Esophagus mucosa (tissue), 1 donor: ENCODE data around the gene HES7. TPM values are rescaled to one million over a fixed set of nuclear protein-coding genes. Genes with fewer than 3 reads are reported as not detected.
"Not testable (repeated sequence)": the region's sequence is repeated elsewhere in the genome, so short reads cannot be mapped to it uniquely, and the experiment has no call there.

Source experiments
- ATAC-seq: fragments of 200-7000 bp; cut with Tn5 transposase; one replicate; pipeline ENCODE4 v1.9.1; 2020
- total RNA-seq: library from RNA; stranded (reverse); gene quantifications from one replicate; pipeline ENCODE4 v1.2.4, GENCODE V29; 2023
- donor health status: DM: yes; HTN: yes; CAD: no.

HES7 gene
- 0.40 TPM for total RNA-seq

GRCh38 chr17:8123695-8124349 lies at the start of gene HES7:
HES7 (minus strand) TSS chr17:8124106; CDS start chr17:8124084, 22 bp downstream.
- ATAC-seq: no peak

- ATAC-seq: peak; percentile 87
Observed at GRCh38 chr17:8173056-8173870, 49.4 kb upstream of the HES7 start.

- ATAC-seq: not testable (repeated sequence)
Observed at GRCh38 chr17:8170186-8170585, 46.3 kb upstream of the HES7 start.

- ATAC-seq: no peak
Observed at GRCh38 chr17:8167526-8167925, 43.6 kb upstream of the HES7 start.

DNA sequence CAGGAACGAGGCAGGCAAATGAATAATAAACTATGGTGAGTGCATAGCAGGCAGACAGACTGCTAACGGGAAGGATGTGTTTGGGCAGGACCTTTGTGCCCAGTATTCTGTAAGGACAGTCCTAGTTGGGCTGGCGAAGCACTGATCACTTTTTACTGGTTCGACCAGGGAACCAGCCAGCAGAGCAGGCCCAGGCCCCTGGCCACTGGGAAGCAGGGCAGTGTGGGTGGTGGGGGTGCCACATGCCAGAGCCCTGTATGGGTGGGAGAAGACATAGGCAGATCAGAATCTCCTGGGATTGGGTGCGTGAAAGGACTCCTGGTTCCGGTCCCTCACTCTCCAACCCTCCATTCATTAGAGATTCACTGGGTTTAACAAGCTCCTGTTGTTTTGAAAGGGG lies 42.8 kb upstream of the HES7 start:
- ATAC-seq: no peak

- no peak for ATAC-seq
Observed at GRCh38 chr17:8164815-8165131, 40.9 kb upstream of the HES7 start.

- peak; percentile 66 for ATAC-seq
Observed at GRCh38 chr17:8163978-8164814, 40.3 kb upstream of the HES7 start.

DNA sequence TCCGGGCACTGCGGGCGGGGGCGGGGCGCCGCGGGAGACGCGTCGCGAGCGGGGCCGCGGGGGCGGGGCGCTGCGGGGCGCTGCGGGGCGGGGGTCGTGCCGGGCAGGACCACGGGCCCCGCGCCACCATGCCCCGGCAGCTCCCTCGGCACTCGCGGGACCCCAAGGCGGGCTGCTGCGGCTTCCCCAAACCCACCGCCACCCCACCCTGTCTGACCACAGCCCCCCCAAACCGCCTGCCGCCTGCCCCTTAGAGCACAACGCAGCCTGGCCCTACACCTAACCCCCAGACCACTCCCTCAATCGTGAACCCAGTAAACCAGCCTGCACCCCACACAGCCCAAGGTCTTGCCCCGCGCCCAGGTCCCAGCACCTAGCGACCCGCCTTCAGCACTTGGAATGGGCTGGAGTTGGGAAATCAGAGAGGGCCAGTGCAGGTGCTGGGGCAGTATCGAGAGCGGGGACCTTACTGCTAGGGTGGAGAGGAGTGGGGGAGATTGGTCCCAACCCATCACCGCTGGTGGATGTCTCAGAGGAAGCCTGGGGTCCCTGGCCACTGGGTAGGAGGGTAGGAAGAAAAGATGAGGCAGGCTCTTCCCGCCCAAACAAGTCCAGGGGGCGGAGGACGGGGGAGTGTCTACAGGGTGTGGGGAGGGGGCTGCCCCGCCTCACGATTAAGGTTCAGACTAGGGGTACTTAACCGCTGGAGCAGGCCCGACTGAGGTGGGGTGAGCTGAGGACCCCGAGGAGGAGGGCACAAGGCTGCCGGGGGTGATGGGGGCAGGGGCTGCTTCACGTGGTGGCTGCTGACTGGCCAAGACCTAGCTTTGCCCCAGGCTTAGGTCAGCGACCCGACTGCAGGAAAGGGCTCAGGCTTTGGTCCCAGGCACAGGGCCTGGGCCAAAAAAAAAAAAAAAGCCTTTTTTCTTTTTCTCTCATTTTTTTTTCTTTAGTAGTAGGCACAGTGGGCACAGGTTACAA lies 39.4 kb upstream of the HES7 start:
- peak; percentile 13 for ATAC-seq

- ATAC-seq: peak; percentile 50
Observed at GRCh38 chr17:8162233-8162996, 38.5 kb upstream of the HES7 start, which contains the start of gene VAMP2. VAMP2 (minus strand) TSS chr17:8162948; CDS start chr17:8162879, 69 bp downstream.

DNA sequence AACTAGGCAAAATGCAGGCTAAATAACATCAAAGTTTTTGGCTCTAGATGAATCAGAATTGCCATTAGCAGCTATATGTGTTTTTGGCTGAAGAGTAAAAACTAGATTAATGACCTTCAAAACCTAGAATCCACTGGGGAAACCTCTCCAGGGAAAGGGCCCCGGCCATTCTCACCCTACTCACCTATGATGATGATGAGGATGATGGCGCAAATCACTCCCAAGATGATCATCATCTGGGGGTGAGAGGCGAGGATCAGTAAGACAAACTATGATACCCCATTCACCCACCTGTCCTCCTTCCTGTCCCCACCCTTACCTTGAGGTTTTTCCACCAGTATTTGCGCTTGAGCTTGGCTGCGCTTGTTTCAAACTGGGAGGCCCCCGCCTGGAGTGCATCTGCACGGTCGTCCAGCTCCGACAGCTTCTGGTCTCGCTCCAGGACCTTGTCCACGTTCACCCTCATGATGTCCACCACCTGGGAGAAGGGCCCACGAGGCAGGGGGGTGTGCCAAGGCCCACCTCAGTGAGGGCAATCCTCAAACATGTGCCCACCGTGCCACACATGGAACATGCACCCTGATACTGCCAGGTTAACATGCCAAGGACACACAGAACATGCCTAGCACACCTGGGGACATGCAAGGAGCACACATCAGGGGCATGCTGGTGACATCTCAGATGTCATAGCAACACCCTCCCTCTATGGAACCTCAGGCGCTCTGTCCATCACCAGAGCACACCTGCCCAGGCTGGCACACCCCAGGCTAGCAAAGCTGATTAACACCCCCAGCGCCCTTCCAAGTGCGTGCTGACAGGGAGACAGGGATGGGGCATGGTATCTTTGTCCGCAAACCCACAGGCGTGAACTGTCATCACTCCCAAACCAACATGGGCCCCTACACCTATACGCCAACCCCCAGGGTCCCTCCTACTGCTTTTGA lies 37.7 kb upstream of the HES7 start:
- ATAC-seq: peak; percentile 1

DNA sequence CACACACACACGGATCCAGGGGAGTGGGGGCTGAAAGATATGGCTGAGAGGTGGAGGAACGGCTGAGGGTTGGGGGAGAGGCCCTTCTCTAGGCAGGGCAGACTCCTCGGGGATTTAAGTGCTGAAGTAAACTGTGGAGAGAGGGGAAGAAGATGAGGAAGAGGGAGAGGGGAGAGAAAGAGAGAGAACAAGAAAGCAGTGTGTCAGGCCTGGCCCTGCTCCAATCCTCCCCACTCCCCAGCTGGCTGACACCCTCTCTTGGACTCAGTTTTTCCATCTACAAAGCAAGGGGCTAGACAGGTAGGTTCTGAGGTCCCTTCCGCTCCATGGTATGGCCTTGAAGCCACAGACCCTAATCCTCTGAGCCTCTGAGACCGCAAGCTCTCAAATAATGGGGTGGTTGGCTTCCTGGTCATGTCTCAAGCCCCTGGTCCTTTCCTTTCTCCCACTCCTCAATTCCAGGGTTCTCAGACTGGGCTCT lies 36.9 kb upstream of the HES7 start:
- ATAC-seq: no peak

- no peak for ATAC-seq
Observed at GRCh38 chr17:8160224-8160577, 36.3 kb upstream of the HES7 start.

GRCh38 chr17:8159459-8160223 lies 35.7 kb upstream of the HES7 start:
- no peak for ATAC-seq

DNA sequence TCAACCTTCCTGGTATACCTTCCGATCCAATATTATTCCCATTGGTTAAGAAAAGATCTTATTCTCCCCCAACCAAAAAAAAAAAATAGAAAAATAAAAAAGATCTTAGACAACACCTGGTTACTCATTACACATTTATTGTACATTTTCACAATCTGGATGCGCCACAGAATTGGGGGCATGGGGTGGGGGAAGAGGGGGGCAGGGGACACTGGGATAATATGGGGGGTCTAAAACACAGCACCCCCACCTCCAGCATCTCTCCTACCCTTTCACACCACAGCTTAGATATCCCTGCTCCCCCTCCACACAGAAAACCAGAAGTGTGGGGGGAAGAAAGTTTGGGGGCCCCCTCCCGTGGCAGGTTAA lies 35.1 kb upstream of the HES7 start:
- ATAC-seq: no peak

DNA sequence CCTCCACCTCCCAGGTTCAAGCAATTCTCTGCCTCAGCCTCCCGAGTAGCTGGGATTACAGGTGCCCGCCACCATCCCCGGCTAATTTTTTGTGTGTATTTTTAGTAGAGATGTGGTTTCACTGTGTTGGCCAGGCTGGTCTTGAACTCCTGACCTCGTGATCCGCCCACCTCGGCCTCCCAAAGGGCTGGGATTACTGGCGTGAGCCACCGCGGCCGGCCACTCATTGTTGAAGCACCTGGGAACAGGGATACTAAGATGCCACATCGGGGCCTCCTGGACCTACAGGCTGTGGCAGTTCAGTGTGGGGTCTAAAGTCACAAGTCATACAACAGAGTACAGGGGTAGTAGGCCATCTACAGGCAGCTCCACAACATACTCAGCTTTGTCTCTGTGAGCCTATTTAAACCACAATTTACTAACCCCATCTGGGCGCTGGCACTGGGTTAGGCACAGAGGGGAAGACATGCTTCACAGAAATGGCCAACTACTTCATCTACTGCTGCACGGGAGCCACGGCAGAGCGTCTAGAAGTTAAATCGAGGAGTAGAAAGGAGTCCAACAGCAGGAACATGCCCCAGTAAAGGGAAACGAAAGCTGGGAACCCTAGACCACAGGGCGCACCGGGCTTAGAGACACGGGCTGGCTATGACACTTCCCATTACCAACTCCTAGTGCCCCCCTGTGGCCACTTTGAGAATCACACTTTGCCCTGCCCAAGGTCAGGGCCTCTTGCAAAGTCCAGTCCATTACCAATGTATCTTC lies 34.5 kb upstream of the HES7 start:
- peak; percentile 5 for ATAC-seq

GRCh38 chr17:8156246-8156992 lies 32.5 kb upstream of the HES7 start:
- peak; percentile 76 for ATAC-seq

- ATAC-seq: no peak
Observed at GRCh38 chr17:8155996-8156245, 32.0 kb upstream of the HES7 start.
